WTC11 (cell line): ENCODE data around the gene CELF2.

Experiments
- CTCF ChIP-seq: fragments of 200-600 bp; IDR thresholded peaks from 2 replicates; pipeline ENCODE4 v1.8.0; 2022; ENCODE audit warnings: antibody characterized with exemption
- E2F4 ChIP-seq: sonication (generic); formaldehyde crosslinking; IDR thresholded peaks from 2 replicates; pipeline ENCODE4 v1.8.1; 2022; ENCODE audit warnings: low read depth, mild to moderate bottlenecking, moderate library complexity, missing genetic modification reagents, borderline replicate concordance
- ESRRA ChIP-seq: sonication (generic); formaldehyde crosslinking; IDR thresholded peaks from 2 replicates; pipeline ENCODE4 v1.8.1; 2022; ENCODE audit warnings: mild to moderate bottlenecking, missing genetic modification reagents, borderline replicate concordance
- NFYB ChIP-seq: sonication (generic); formaldehyde crosslinking; conservative IDR thresholded peaks from 2 replicates; pipeline ENCODE4 v1.8.0; 2022; ENCODE audit warnings: low read depth, missing genetic modification reagents
- NR2C2 ChIP-seq: sonication (generic); formaldehyde crosslinking; IDR thresholded peaks from 2 replicates; pipeline ENCODE4 v1.8.0; 2022; ENCODE audit warnings: mild to moderate bottlenecking, missing genetic modification reagents
- TCF7 ChIP-seq: sonication (generic); formaldehyde crosslinking; IDR thresholded peaks from 2 replicates; pipeline ENCODE4 v1.8.0; 2022; ENCODE audit warnings: mild to moderate bottlenecking, low read depth, missing genetic modification reagents, moderate library complexity
- ZNF317 ChIP-seq: sonication (generic); formaldehyde crosslinking; IDR thresholded peaks from 2 replicates; pipeline ENCODE4 v1.8.1; 2023; ENCODE audit warnings: low read depth, mild to moderate bottlenecking, moderate library complexity, missing genetic modification reagents, borderline replicate concordance
- ZNF423 ChIP-seq: fragments of 250-450 bp; sonication (Bioruptor Pico); IDR thresholded peaks from 2 replicates; pipeline ENCODE4 v2.1.2; 2022; ENCODE audit warnings: mild to moderate bottlenecking, moderate library complexity
- ZNF671 ChIP-seq: fragments of 250-450 bp; sonication (Bioruptor Pico); IDR thresholded peaks from 2 replicates; pipeline ENCODE4 v1.8.0; 2021; ENCODE audit warnings: mild to moderate bottlenecking
- ZSCAN18 ChIP-seq: fragments of 250-450 bp; sonication (Bioruptor Pico); IDR thresholded peaks from 2 replicates; pipeline ENCODE4 v2.1.2; 2022; ENCODE audit warnings: mild to moderate bottlenecking, moderate library complexity
- TF ChIP-seq, protein P1 (sequence below): sonication (generic); formaldehyde crosslinking; conservative IDR thresholded peaks from 2 replicates; pipeline ENCODE4 v1.8.1; 2023; ENCODE audit warnings: mild to moderate bottlenecking, low read depth, missing genetic modification reagents, moderate library complexity

DNA sequence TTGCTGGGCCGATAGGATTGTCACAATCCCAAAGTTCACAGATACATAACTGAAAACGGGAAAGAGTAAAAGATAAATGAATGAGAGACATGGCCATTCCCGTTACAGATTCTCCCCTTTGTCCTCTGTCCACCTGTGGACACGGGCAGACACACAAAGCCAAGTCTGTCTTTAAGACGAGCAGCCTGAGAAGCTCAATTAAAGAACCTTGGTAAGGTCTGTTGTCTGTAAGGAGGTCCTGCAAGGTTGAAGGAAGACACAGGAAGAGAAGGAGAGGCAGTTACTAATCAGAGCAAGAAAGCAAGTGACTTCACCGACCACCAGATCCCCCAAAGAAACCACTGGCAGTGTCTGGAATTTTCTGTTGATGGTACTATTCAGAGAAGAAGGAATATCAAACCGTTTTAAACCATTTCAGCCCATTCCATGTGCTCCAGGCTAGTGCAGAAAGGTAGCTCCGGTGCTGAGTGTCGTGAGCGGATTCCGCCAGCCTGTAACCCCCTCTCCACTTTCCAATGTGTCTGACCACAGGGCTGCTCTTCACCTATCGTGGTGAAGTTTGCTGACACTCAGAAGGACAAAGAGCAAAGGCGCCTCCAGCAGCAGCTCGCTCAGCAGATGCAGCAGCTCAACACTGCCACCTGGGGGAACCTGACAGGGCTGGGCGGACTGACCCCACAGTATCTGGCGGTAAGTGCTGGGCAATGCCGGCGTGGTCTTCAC lies 252.6 kb downstream of the CELF2 start:
- TF ChIP-seq CTCF (peak; percentile 87), NFYB (CRISPR knock-in tag) (no peak), ZNF423 (CRISPR knock-in tag) (no peak), ESRRA (CRISPR knock-in tag) (no peak), E2F4 (CRISPR knock-in tag) (no peak), ZNF671 (CRISPR knock-in tag) (no peak), TCF7 (CRISPR knock-in tag) (no peak), ZNF317 (CRISPR knock-in tag) (no peak), NR2C2 (CRISPR knock-in tag) (no peak), ZSCAN18 (CRISPR knock-in tag) (no peak)
- TF ChIP-seq, protein P1, sequence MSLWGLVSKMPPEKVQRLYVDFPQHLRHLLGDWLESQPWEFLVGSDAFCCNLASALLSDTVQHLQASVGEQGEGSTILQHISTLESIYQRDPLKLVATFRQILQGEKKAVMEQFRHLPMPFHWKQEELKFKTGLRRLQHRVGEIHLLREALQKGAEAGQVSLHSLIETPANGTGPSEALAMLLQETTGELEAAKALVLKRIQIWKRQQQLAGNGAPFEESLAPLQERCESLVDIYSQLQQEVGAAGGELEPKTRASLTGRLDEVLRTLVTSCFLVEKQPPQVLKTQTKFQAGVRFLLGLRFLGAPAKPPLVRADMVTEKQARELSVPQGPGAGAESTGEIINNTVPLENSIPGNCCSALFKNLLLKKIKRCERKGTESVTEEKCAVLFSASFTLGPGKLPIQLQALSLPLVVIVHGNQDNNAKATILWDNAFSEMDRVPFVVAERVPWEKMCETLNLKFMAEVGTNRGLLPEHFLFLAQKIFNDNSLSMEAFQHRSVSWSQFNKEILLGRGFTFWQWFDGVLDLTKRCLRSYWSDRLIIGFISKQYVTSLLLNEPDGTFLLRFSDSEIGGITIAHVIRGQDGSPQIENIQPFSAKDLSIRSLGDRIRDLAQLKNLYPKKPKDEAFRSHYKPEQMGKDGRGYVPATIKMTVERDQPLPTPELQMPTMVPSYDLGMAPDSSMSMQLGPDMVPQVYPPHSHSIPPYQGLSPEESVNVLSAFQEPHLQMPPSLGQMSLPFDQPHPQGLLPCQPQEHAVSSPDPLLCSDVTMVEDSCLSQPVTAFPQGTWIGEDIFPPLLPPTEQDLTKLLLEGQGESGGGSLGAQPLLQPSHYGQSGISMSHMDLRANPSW, result no peak
